Upper lobe of left lung (tissue), 6 donors: ENCODE data around the gene ZNF609. TPM values are rescaled to one million over a fixed set of nuclear protein-coding genes. Genes with fewer than 3 reads are reported as not detected.

ENCODE experiments used
- ATAC-seq, 2 donors: fragments of 200-7000 bp; cut with Tn5 transposase; one replicate each; pipeline ENCODE4 v1.9.1; 2022; ENCODE audit warnings: mild to moderate bottlenecking in 2 of 2, moderate library complexity in 2 of 2; ENCODE audit not compliant: low FRiP score in 2 of 2
- DNase-seq, 2 donors: peaks; one replicate each; pipeline ENCODE4 v3.0.0-alpha.2; 2019 to 2020
- H3K27ac ChIP-seq, 4 donors: fragments of 200-600 bp; sonication (generic); one replicate each; pipeline ENCODE4 v1.5.1; 2016 to 2019
- H3K27me3 ChIP-seq, 4 donors: fragments of 200-600 bp; sonication (generic); one replicate each; pipeline ENCODE4 v1.5.1; 2017 to 2019
- H3K36me3 ChIP-seq, 4 donors: fragments of 200-600 bp; sonication (generic); one replicate each; pipeline ENCODE4 v1.5.1; 2016 to 2019
- H3K4me1 ChIP-seq, 4 donors: fragments of 200-600 bp; sonication (generic); one replicate each; pipeline ENCODE4 v1.5.1; 2018 to 2019
- H3K4me3 ChIP-seq, 4 donors: fragments of 200-600 bp; sonication (generic); one replicate each; pipeline ENCODE4 v1.5.1; 2017 to 2019; ENCODE audit warnings: mild to moderate bottlenecking in 2 of 4, moderate library complexity in 1 of 4
- H3K9me3 ChIP-seq, 4 donors: fragments of 200-600 bp; sonication (generic); one replicate each; pipeline ENCODE4 v1.5.1; 2018 to 2019
- CTCF ChIP-seq, 6 experiments: fragments of 450-650 bp in 4 of 6; fragments of 200-600 bp in 2 of 6; sonication (generic) in 2 of 6; IDR thresholded peaks; one replicate each; pipeline ENCODE4 v1.5.1; 2016 to 2019; ENCODE audit warnings: antibody characterized with exemption in 6 of 6
- EP300 ChIP-seq, 4 donors: sonication (generic); formaldehyde crosslinking; IDR thresholded peaks; one replicate each; pipeline ENCODE4 v1.5.1; 2017; ENCODE audit warnings: antibody characterized with exemption in 4 of 4, control low read depth in 2 of 4
- POLR2A ChIP-seq, 4 donors: fragments of 450-650 bp; IDR thresholded peaks; one replicate each; pipeline ENCODE4 v1.5.1; 2016 to 2017; ENCODE audit warnings: antibody characterized with exemption in 4 of 4, mild to moderate bottlenecking in 2 of 4
- POLR2AphosphoS5 ChIP-seq, 2 donors: sonication (generic); formaldehyde crosslinking; IDR thresholded peaks; one replicate each; pipeline ENCODE4 v1.5.1; 2017; ENCODE audit warnings: antibody characterized with exemption in 2 of 2
- WGBS, 2 donors: methylation state at CpG; one replicate each; pipeline ENCODE4 v1.1.5; 2017 to 2018; 5-methylcytosine and 5-hydroxymethylcytosine counted together
- total RNA-seq, 6 donors: library from RNA; depleted of rRNA in 4 of 6; stranded (reverse); fragments of >200 nt in 4 of 6; gene quantifications; one replicate each; pipeline versions ENCODE4 v1.1.0 to v1.2.1, GENCODE V29; 2016 to 2021
- donor health status: DM: no; HTN: no; CAD: no; lungs with moderate emphysema.
- donor health status: DM: no; HTN: yes; CAD: no; lungs with severe emphysema.

Gene ZNF609
- total RNA-seq, 6 donors from 2014 or later = 30.4 to 65.0 (median 44.5) TPM

GRCh38 chr15:64698823-64699222 lies 238.4 kb downstream of the ZNF609 start:
- Histone ChIP-seq H3K27ac (peak overlapping the region; percentile 63 to 97 (median 85)), H3K4me3 (no peak overlapping the region), H3K36me3 (peaks cover 0 to 7% (median 0%) of the 10 kb centered on the region in 4 donors), H3K27me3 (no peaks in the 10 kb centered on the region), H3K4me1 (peaks cover 69 to 89% (median 83%) of the 10 kb centered on the region in 4 donors), H3K9me3 (no peaks in the 10 kb centered on the region)
- no peak for ATAC-seq
- DNase-seq = no peak
- TF ChIP-seq CTCF (IDR thresholded peaks at IDR 0.05) (no peak), EP300 (IDR thresholded peaks at IDR 0.05) (no peak), POLR2A (IDR thresholded peaks at IDR 0.05) (no peak), POLR2AphosphoS5 (IDR thresholded peaks at IDR 0.05) (no peak)

- peak in 1 of 2 donors; percentile 82 for DNase-seq
- H3K27ac ChIP-seq = peak overlapping the region; percentile 63 to 97 (median 85)
These were observed 239.5 kb downstream of the ZNF609 start for GRCh38 chr15:64699751-64700388.

GRCh38 chr15:64701051-64701450 lies 240.7 kb downstream of the ZNF609 start:
- Histone ChIP-seq H3K4me3 (no peak overlapping the region), H3K27me3 (no peaks in the 10 kb centered on the region), H3K27ac (peak overlapping the region; percentile 63 to 97 (median 94)), H3K9me3 (no peaks in the 10 kb centered on the region), H3K36me3 (no peaks in the 10 kb centered on the region), H3K4me1 (peaks cover 62 to 74% (median 65%) of the 10 kb centered on the region in 4 donors)
- TF ChIP-seq POLR2A (IDR thresholded peaks at IDR 0.05) = no peak
- TF ChIP-seq POLR2AphosphoS5 (IDR thresholded peaks at IDR 0.05) = no peak
- TF ChIP-seq CTCF (IDR thresholded peaks at IDR 0.05) = no peak
- no peak for TF ChIP-seq EP300 (IDR thresholded peaks at IDR 0.05)
- 54 to 60% methylated on average over 3 of the region's 3 CpGs for WGBS, 2 donors
- no peak for ATAC-seq
- DNase-seq = no peak

More at GRCh38 chr15:64699751-64700388, 239.5 kb downstream of the ZNF609 start:
- H3K36me3 ChIP-seq = no peaks in the 10 kb centered on the region
- no peak for TF ChIP-seq CTCF (IDR thresholded peaks at IDR 0.05)
- peak in 2 of 4 donors; percentile 19 to 42 for TF ChIP-seq POLR2A (IDR thresholded peaks at IDR 0.05)
- peak in 1 of 2 donors; percentile 89 for ATAC-seq
- no peaks in the 10 kb centered on the region for H3K27me3 ChIP-seq
- peaks cover 68 to 86% (median 74%) of the 10 kb centered on the region in 4 donors for H3K4me1 ChIP-seq
- peak overlapping the region in 1 of 4 donors; percentile 7 for H3K4me3 ChIP-seq
- no peaks in the 10 kb centered on the region for H3K9me3 ChIP-seq
- 20 to 34% methylated on average over 6 to 7 of the region's 7 CpGs for WGBS, 2 donors

GRCh38 chr15:64701482-64702184 lies 241.3 kb downstream of the ZNF609 start:
- 15 to 25% methylated on average over 5 of the region's 5 CpGs for WGBS, 2 donors
- no peaks in the 10 kb centered on the region for H3K36me3 ChIP-seq
- TF ChIP-seq CTCF (IDR thresholded peaks at IDR 0.05) (no peak), EP300 (IDR thresholded peaks at IDR 0.05) (no peak), POLR2A (IDR thresholded peaks at IDR 0.05) (no peak), POLR2AphosphoS5 (IDR thresholded peaks at IDR 0.05) (no peak)
- no peaks in the 10 kb centered on the region for H3K9me3 ChIP-seq
- H3K27me3 ChIP-seq = no peaks in the 10 kb centered on the region
- peak overlapping the region in 3 of 4 donors; percentile 71 to 89 (median 83) for H3K4me3 ChIP-seq
- DNase-seq (no peak), ATAC-seq (no peak)
- peaks cover 58 to 68% (median 62%) of the 10 kb centered on the region in 4 donors for H3K4me1 ChIP-seq
- H3K27ac ChIP-seq = peak overlapping the region; percentile 34 to 97 (median 94)
